HepG2 (cell line): ENCODE measurements around the gene GZF1. TPM values are rescaled to one million over a fixed set of nuclear protein-coding genes. Genes with fewer than 3 reads are reported as not detected.

ENCODE experiments used
- ATAC-seq: fragments of 200-7000 bp; cut with Tn5 transposase; 3 replicates; pipeline ENCODE4 v1.9.1; 2020; ENCODE audit warnings: mild to moderate bottlenecking, moderate library complexity
- BruUV-seq: library from RNA; stranded (reverse); fragments of 400-500 nt; replicated peaks from 2 replicates; lab custom pipeline; 2021; lab: Mats Ljungman, UMichigan
- CTCF ChIA-PET: fragments of 300-600 bp; formaldehyde crosslinking; extraction: SDS; loops from one replicate; lab custom pipeline; 2021; ENCODE audit warnings: low total read pairs, inconsistent platforms, low intra/inter-chr PET ratio; lab: Yijun Ruan, JAX
- POLR2A ChIA-PET: fragments of 350-600 bp; sonication (Branson Sonifier 250); formaldehyde crosslinking; loops from one replicate; lab custom pipeline; 2020; ENCODE audit warnings: antibody characterized with exemption, inconsistent platforms; lab: Yijun Ruan, JAX
- DNase-seq: peaks from one replicate; pipeline ENCODE4 v3.0.0-alpha.2; 2015; ENCODE audit warnings: low spot score
- FAIRE-seq: peaks from 3 replicates; lab custom pipeline; 2011; peaks lifted over from hg19 to GRCh38; lab: Jason Lieb, UNC
- H2AFZ ChIP-seq: one replicate; pipeline ENCODE4 v1.6.1; 2011; ENCODE audit warnings: low read length, inconsistent platforms
- H3K27ac ChIP-seq: fragments of 300-600 bp; 3 replicates; pipeline ENCODE4 v1.8.0; 2011; ENCODE audit warnings: mixed run types, mild to moderate bottlenecking, mixed read lengths, low read length, inconsistent platforms; ENCODE audit not compliant: insufficient read depth; ENCODE audit errors: extremely low read length
- H3K27me3 ChIP-seq, 2 experiments: fragments of 200-600 bp in 1 of 2; 2 replicates in 1 of 2; 3 replicates in 1 of 2; pipeline versions ENCODE4 v1.6.0 to v1.8.0; 2011; ENCODE audit warnings: low read length in 2 of 2, mild to moderate bottlenecking in 2 of 2, moderate library complexity in 2 of 2, inconsistent platforms in 1 of 2; ENCODE audit not compliant: insufficient read depth in 2 of 2, control insufficient read depth in 1 of 2
- H3K36me3 ChIP-seq, 2 experiments: fragments of 200-600 bp in 1 of 2; replicated peaks in 1 of 2; 2 replicates in 1 of 2; 3 replicates in 1 of 2; pipeline versions ENCODE4 v1.5.1 to v1.8.0; 2011; ENCODE audit warnings: low read length in 2 of 2, inconsistent platforms in 1 of 2; ENCODE audit not compliant: insufficient read depth in 2 of 2, control insufficient read depth in 1 of 2
- H3K4me1 ChIP-seq: 2 replicates; pipeline ENCODE4 v1.5.1; 2012; ENCODE audit warnings: low read length, inconsistent platforms; ENCODE audit not compliant: insufficient read depth
- H3K4me2 ChIP-seq: 2 replicates; pipeline ENCODE4 v1.6.0; 2011; ENCODE audit warnings: low read depth, low read length, inconsistent platforms
- H3K4me3 ChIP-seq, 3 experiments: fragments of 200-600 bp in 1 of 3; sonication (generic), shearing (Covaris generic) in 1 of 3; replicated peaks in 1 of 3; 2 replicates each; pipeline ENCODE4 v1.5.1; 2011 to 2016; ENCODE audit warnings: low read length in 3 of 3, inconsistent platforms in 2 of 3, low read depth in 2 of 3, mild to moderate bottlenecking in 2 of 3, control low read depth in 1 of 3, mixed read lengths in 1 of 3; ENCODE audit not compliant: insufficient read depth in 1 of 3
- H3K79me2 ChIP-seq: one replicate; pipeline ENCODE4 v1.6.1; 2011; ENCODE audit warnings: low read length, inconsistent platforms; ENCODE audit not compliant: insufficient read depth
- H3K9ac ChIP-seq: 2 replicates; pipeline ENCODE4 v1.6.0; 2011; ENCODE audit warnings: mild to moderate bottlenecking, low read depth, low read length, inconsistent platforms; ENCODE audit not compliant: insufficient read depth
- H3K9me3 ChIP-seq: 2 replicates; pipeline ENCODE4 v1.5.1; 2012; ENCODE audit warnings: mild to moderate bottlenecking, low read length
- H4K20me1 ChIP-seq: 2 replicates; pipeline ENCODE4 v1.6.0; 2011; ENCODE audit warnings: inconsistent platforms, mild to moderate bottlenecking, low read length, moderate library complexity; ENCODE audit not compliant: insufficient read depth
- ARNT2 ChIP-seq: sonication (generic); formaldehyde crosslinking; IDR thresholded peaks from 2 replicates; pipeline ENCODE4 v1.8.0; 2022; ENCODE audit warnings: mild to moderate bottlenecking, low read depth, missing genetic modification reagents, moderate library complexity
- ATRX ChIP-seq: sonication (generic); formaldehyde crosslinking; IDR thresholded peaks from 2 replicates; pipeline ENCODE4 v1.4.0; 2020; ENCODE audit warnings: missing genetic modification reagents, borderline replicate concordance
- BHLHE40 ChIP-seq: IDR thresholded peaks from 2 replicates; pipeline ENCODE4 v1.6.1; 2011; ENCODE audit warnings: low read length, improper control_type of control experiment
- GZF1 ChIP-seq: sonication (generic); formaldehyde crosslinking; IDR thresholded peaks from 2 replicates; pipeline ENCODE4 v1.5.1; 2020; ENCODE audit warnings: mild to moderate bottlenecking, missing genetic modification reagents
- JARID2 ChIP-seq: sonication (generic); formaldehyde crosslinking; IDR thresholded peaks from 2 replicates; pipeline ENCODE4 v1.8.1; 2023; ENCODE audit warnings: missing genetic modification reagents, inconsistent platforms; ENCODE audit not compliant: insufficient replicate concordance
- KDM6A ChIP-seq: IDR thresholded peaks from 2 replicates; pipeline ENCODE4 v1.6.1; 2016; ENCODE audit warnings: low read depth
- NONO ChIP-seq, 2 experiments: fragments of 450-650 bp in 1 of 2; sonication (generic) in 1 of 2; formaldehyde crosslinking in 1 of 2; IDR thresholded peaks in 1 of 2; conservative IDR thresholded peaks in 1 of 2; 2 replicates each; pipeline versions ENCODE4 v1.6.1 to v1.8.0; 2017 to 2022; ENCODE audit warnings: mild to moderate bottlenecking in 1 of 2, missing genetic modification reagents in 1 of 2, moderate library complexity in 1 of 2
- PLRG1 ChIP-seq: fragments of 450-650 bp; conservative IDR thresholded peaks from 2 replicates; pipeline ENCODE4 v1.6.1; 2016
- RFXAP ChIP-seq: sonication (generic); formaldehyde crosslinking; IDR thresholded peaks from 2 replicates; pipeline ENCODE4 v1.4.0; 2020; ENCODE audit warnings: missing genetic modification reagents, borderline replicate concordance
- SMAD1 ChIP-seq: sonication (generic); formaldehyde crosslinking; IDR thresholded peaks from 2 replicates; pipeline ENCODE4 v1.4.0; 2020; ENCODE audit warnings: missing genetic modification reagents, low read depth, mild to moderate bottlenecking, borderline replicate concordance
- SNAI1 ChIP-seq: sonication (generic); formaldehyde crosslinking; IDR thresholded peaks from 2 replicates; pipeline ENCODE4 v1.5.0; 2020; ENCODE audit warnings: mild to moderate bottlenecking, missing genetic modification reagents, borderline replicate concordance
- SRF ChIP-seq: IDR thresholded peaks from 2 replicates; pipeline ENCODE4 v1.6.1; 2011; ENCODE audit warnings: mild to moderate bottlenecking, low read depth, low read length, moderate library complexity
- TAF15 ChIP-seq: fragments of 200-400 bp; formaldehyde crosslinking; IDR thresholded peaks from one replicate; pipeline ENCODE4 v1.6.1; 2018; ENCODE audit warnings: mild to moderate bottlenecking, low read depth, low read length; ENCODE audit not compliant: poor library complexity, severe bottlenecking
- ZBTB20 ChIP-seq: sonication (generic); formaldehyde crosslinking; IDR thresholded peaks from 2 replicates; pipeline ENCODE4 v1.8.1; 2023; ENCODE audit warnings: missing genetic modification reagents, low read depth, mild to moderate bottlenecking, borderline replicate concordance
- ZKSCAN8 ChIP-seq: IDR thresholded peaks from 2 replicates; pipeline ENCODE4 v1.6.1; 2016; ENCODE audit warnings: borderline replicate concordance, missing genetic modification reagents, missing compliant biosample characterization
- ZNF430 ChIP-seq: sonication (generic); formaldehyde crosslinking; IDR thresholded peaks from 2 replicates; pipeline ENCODE4 v1.9.0; 2021; ENCODE audit warnings: mild to moderate bottlenecking, missing genetic modification reagents
- ZNF468 ChIP-seq: sonication (generic); formaldehyde crosslinking; IDR thresholded peaks from 2 replicates; pipeline ENCODE4 v1.8.0; 2022; ENCODE audit warnings: mild to moderate bottlenecking, moderate library complexity, missing genetic modification reagents
- WGBS: methylation state at CpG from one replicate; pipeline ENCODE4 v1.1.6; 2017; ENCODE audit warnings: low lambda C conversion rate; 5-methylcytosine and 5-hydroxymethylcytosine counted together
- in situ Hi-C: cut with HindIII; loops from 2 replicates; pipeline ENCODE4 v1.10.0; 2017; ENCODE audit warnings: low pct_unique_long_range_greater_than_20kb; ENCODE audit not compliant: extremely low pct_ligation_motif_present
- intact Hi-C: fragments of 100-400 bp; cut with micrococcal nuclease; formaldehyde crosslinking; loops from one replicate; pipeline ENCODE4 v1.10.0; 2022; ENCODE audit not compliant: unreplicated experiment
- polyA plus RNA-seq, 8 experiments: library from polyadenylated mRNA; depleted of rRNA in 3 of 8; stranded (reverse) in 7 of 8; unstranded in 1 of 8; fragments of >200 nt; fragmentation: Illumina TruSeq in 4 of 8; extraction: Trizol in 4 of 8; gene quantifications; 2 replicates each; pipeline versions ENCODE4 v1.2.1 to v1.2.3, GENCODE V29; 2011 to 2016; ENCODE audit warnings: low read depth in 4 of 8, missing spikeins in 1 of 8, mixed read lengths in 1 of 8; ENCODE audit not compliant: insufficient read depth in 1 of 8
- total RNA-seq, 5 experiments: library from RNA; depleted of rRNA; stranded (reverse); fragments of >200 nt; fragmentation: Illumina TruSeq; extraction: Trizol; gene quantifications; 2 replicates each; pipeline ENCODE4 v1.2.3, GENCODE V29; 2016; ENCODE audit warnings: low read depth in 1 of 5

Gene GZF1
- total and polyA plus RNA-seq, 2 of the 13 experiments (the other 11 are each of a cell fraction or from before 2014, with no cell fraction given), result 16.9 to 26.0 TPM

- Histone ChIP-seq H4K20me1 (no peaks in the 10 kb centered on the region), H3K4me2 (no peak overlapping the region), H3K27ac (no peak overlapping the region), H2AFZ (no peak overlapping the region), H3K4me1 (no peaks in the 10 kb centered on the region), H3K27me3 (no peaks in the 10 kb centered on the region), H3K36me3 (no peaks in the 10 kb centered on the region), H3K9me3 (no peaks in the 10 kb centered on the region), H3K9ac (no peak overlapping the region), H3K4me3 (no peak overlapping the region), H3K79me2 (no peaks in the 10 kb centered on the region)
- CTCF ChIA-PET, result no interaction called here
- TF ChIP-seq BHLHE40 (no peak), GZF1 (CRISPR knock-in tag) (no peak), TAF15 (no peak), ZBTB20 (no peak), ZKSCAN8 (CRISPR knock-in tag) (no peak), ZNF430 (no peak), ZNF468 (CRISPR knock-in tag) (no peak), JARID2 (CRISPR knock-in tag) (no peak), PLRG1 (no peak), ARNT2 (CRISPR knock-in tag) (no peak), SRF (no peak)
- BruUV-seq, result no TSS peak
- in situ Hi-C loops (no loop called here), intact Hi-C loops (no loop called here)
- WGBS, result 27% methylated on average over 3 of the region's 3 CpGs
- ATAC-seq (no peak), DNase-seq (no peak), FAIRE-seq (no peak)
- POLR2A ChIA-PET, result no interaction called here
These were observed 36.9 kb upstream of the GZF1 start for GRCh38 chr20:23325107-23325506.

- H3K36me3 ChIP-seq, result no peaks in the 10 kb centered on the region
- no peaks in the 10 kb centered on the region for H3K79me2 ChIP-seq
- no peaks in the 10 kb centered on the region for H3K27me3 ChIP-seq
- no peaks in the 10 kb centered on the region for H3K4me1 ChIP-seq
- FAIRE-seq (no peak), DNase-seq (no peak), ATAC-seq (peak; percentile 54)
- no peak overlapping the region for H2AFZ ChIP-seq
- H4K20me1 ChIP-seq, result no peaks in the 10 kb centered on the region
- no TSS peak for BruUV-seq
- CTCF ChIA-PET, result no interaction called here
- intact Hi-C loops, result no loop called here
- H3K4me3 ChIP-seq, result no peak overlapping the region
- WGBS, result 58% methylated on average over 7 of the region's 8 CpGs
- H3K27ac ChIP-seq, result no peak overlapping the region
- no peak overlapping the region for H3K4me2 ChIP-seq
- POLR2A ChIA-PET, result no interaction called here
- no peak overlapping the region for H3K9ac ChIP-seq
- in situ Hi-C loops, result no loop called here
- H3K9me3 ChIP-seq, result no peaks in the 10 kb centered on the region
- TF ChIP-seq RFXAP (CRISPR knock-in tag), result no peak
- no peak for TF ChIP-seq ATRX (CRISPR knock-in tag)
- TF ChIP-seq SMAD1 (CRISPR knock-in tag), result no peak
- TF ChIP-seq SNAI1 (CRISPR knock-in tag), result no peak
- no peak for TF ChIP-seq KDM6A (CRISPR knock-in tag)
- TF ChIP-seq NONO (IDR thresholded peaks at IDR 0.05), result no peak
- TF ChIP-seq NONO (CRISPR knock-in tag; conservative IDR thresholded peaks at IDR 0.05), result no peak
- TF ChIP-seq, all 625 proteins: peak for 0
These were observed 35.2 kb upstream of the GZF1 start for GRCh38 chr20:23326774-23327173.
